ENCODE data around the gene RXFP2.

Gene RXFP2

DNA sequence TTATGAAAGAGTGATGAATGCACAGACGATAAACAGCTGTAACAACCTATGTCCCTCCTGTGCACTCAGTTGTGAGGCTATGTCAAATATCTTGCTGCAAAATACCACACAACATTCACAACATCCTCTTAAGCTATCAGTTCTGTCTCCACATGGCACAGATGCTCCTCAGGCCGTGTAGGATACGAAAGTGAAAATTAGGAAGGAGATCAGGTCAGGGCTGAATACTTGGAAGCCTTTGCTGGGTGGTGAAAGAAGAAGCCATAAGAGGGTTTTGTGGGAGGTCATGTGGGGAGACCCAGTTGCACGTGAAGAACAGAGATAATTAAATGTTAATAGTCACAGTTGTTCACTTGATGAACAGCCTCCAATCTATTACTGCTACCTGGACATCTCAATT lies 58.9 kb downstream of the RXFP2 start:
- H3K36me3 Mint-ChIP-seq (ENCODE audit: low read depth) = no peaks in the 10 kb centered on the region
- TF ChIP-seq, protein P1, sequence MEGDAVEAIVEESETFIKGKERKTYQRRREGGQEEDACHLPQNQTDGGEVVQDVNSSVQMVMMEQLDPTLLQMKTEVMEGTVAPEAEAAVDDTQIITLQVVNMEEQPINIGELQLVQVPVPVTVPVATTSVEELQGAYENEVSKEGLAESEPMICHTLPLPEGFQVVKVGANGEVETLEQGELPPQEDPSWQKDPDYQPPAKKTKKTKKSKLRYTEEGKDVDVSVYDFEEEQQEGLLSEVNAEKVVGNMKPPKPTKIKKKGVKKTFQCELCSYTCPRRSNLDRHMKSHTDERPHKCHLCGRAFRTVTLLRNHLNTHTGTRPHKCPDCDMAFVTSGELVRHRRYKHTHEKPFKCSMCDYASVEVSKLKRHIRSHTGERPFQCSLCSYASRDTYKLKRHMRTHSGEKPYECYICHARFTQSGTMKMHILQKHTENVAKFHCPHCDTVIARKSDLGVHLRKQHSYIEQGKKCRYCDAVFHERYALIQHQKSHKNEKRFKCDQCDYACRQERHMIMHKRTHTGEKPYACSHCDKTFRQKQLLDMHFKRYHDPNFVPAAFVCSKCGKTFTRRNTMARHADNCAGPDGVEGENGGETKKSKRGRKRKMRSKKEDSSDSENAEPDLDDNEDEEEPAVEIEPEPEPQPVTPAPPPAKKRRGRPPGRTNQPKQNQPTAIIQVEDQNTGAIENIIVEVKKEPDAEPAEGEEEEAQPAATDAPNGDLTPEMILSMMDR (IDR thresholded peaks at IDR 0.05; ENCODE audit: unreplicated experiment in 3 of 3) = no peak
- no peaks in the 10 kb centered on the region for H3K27me3 Mint-ChIP-seq (ENCODE audit: low read depth)
- H3K4me1 Mint-ChIP-seq = no peaks in the 10 kb centered on the region
- no peak overlapping the region for H3K4me3 Mint-ChIP-seq
- no peaks in the 10 kb centered on the region for H3K9me3 Mint-ChIP-seq
- H3K27ac Mint-ChIP-seq = no peak overlapping the region

DNA sequence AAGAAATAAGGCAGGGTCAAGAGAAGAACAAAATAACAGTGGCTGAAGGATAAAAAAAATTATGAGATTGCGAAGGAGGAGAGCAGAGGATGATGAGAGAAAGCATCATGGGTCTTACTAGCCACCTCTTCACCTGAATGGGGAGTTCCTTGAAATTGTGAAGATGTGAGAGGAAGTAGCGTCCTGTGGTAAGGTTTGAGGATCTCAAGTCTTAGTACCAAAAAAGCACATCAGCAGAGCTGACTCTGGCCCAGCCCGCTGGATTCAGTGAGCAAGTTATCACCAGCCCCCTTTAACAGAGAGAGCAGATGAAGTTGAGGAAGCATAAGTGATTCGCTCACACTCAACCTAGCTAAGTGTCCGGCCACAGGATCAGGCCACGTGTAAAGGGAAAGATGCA lies 61.8 kb downstream of the RXFP2 start:
- Mint-ChIP-seq H3K4me3 (no peak overlapping the region), H3K9me3 (no peaks in the 10 kb centered on the region), H3K36me3 (ENCODE audit: low read depth) (no peaks in the 10 kb centered on the region), H3K4me1 (no peaks in the 10 kb centered on the region), H3K27me3 (ENCODE audit: low read depth) (no peaks in the 10 kb centered on the region), H3K27ac (no peak overlapping the region)
- TF ChIP-seq, protein P1 (IDR thresholded peaks at IDR 0.05; ENCODE audit: unreplicated experiment in 3 of 3) = no peak

DNA sequence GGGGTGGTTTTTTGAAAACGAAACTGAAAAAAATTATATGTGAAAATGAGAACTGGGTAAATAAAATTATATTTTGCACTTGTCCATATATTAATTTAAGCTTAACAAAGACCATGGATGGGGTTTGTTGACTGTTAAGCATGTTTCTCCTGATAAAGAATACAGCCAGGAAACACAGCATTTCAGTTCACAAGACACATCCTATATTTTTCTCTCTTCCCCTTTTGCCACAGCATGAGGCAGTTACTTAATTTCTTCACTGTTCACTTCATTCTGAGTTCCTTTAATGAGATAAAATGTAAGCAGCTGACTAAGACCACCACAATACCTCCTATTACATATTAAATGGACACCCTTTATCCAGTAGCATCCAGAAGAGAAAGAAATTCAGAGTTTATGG lies 64.0 kb downstream of the RXFP2 start:
- TF ChIP-seq, protein P1 (IDR thresholded peaks at IDR 0.05; ENCODE audit: unreplicated experiment in 3 of 3) = no peak
- H3K9me3 Mint-ChIP-seq = no peaks in the 10 kb centered on the region
- H3K36me3 Mint-ChIP-seq (ENCODE audit: low read depth) = no peaks in the 10 kb centered on the region
- no peaks in the 10 kb centered on the region for H3K27me3 Mint-ChIP-seq (ENCODE audit: low read depth)
- H3K27ac Mint-ChIP-seq = no peak overlapping the region
- H3K4me3 Mint-ChIP-seq = no peak overlapping the region
- H3K4me1 Mint-ChIP-seq = no peaks in the 10 kb centered on the region

DNA sequence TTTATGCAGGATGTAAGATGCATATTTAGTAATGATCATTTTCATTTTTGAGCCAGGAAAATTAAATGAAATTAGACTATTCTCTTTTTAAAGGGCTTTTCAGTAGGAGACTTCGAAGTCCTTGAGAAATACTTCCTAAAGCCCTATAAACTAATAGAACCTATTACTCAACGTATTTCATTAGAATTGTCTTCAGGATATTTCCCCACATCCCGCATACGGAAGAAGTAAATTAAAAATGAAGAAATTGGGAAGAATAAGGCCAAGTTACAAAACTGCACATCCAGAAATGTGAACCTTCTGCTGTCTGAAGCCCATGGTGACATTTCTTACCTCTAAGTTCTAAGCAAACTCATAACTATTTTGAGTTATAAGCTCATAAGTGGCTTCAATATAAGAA lies 66.5 kb downstream of the RXFP2 start:
- Mint-ChIP-seq H3K4me3 (no peak overlapping the region), H3K36me3 (ENCODE audit: low read depth) (no peaks in the 10 kb centered on the region), H3K27ac (no peak overlapping the region), H3K4me1 (no peaks in the 10 kb centered on the region), H3K27me3 (ENCODE audit: low read depth) (no peaks in the 10 kb centered on the region), H3K9me3 (peaks cover 8% of the 10 kb centered on the region)
- TF ChIP-seq, protein P1 (IDR thresholded peaks at IDR 0.05; ENCODE audit: unreplicated experiment in 3 of 3) = no peak

DNA sequence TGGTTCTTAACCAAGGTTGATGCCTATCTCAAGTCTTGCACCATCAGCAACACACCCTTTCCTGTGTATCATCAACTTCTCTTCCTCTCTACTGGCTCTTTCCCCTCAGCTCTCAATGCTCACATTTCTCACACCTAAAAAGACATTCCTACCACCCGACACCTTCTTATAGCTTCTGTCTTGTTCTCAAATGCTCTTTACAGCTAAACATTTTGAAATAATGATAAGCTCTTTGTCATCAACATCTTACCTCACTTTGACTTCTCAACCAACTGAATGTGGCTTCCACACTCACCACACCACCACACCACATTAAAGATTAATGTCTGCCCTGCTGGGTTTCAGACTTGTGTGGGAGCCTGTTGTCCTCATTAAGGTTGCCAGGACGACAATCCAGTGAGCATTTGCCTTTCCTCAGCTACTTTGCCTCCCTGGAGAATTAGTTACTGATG lies 67.8 kb downstream of the RXFP2 start:
- peaks cover 15% of the 10 kb centered on the region for H3K9me3 Mint-ChIP-seq
- no peaks in the 10 kb centered on the region for H3K36me3 Mint-ChIP-seq (ENCODE audit: low read depth)
- no peak overlapping the region for H3K4me3 Mint-ChIP-seq
- no peak overlapping the region for H3K27ac Mint-ChIP-seq
- TF ChIP-seq, protein P1 (IDR thresholded peaks at IDR 0.05; ENCODE audit: unreplicated experiment in 3 of 3) = no peak
- H3K4me1 Mint-ChIP-seq = no peaks in the 10 kb centered on the region
- H3K27me3 Mint-ChIP-seq (ENCODE audit: low read depth) = no peaks in the 10 kb centered on the region

DNA sequence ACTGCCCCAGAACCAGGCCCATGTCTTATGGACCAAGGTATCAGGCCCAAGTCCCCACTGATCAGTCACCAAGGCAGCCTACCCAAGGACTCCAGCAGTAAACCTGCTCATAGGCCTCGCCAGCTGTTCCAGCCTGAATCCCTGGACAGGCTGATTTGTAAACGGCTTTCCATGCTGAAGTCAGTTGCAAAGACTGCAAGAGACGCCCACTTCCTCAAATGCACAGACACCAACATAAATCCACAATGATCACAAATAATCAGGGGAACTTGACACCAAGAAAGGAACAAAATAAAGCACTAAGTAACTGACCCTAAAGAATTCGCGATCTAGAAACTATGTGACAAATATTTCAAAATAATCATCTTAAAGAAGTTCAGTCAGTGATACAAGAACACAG lies 75.2 kb downstream of the RXFP2 start:
- H3K36me3 Mint-ChIP-seq (ENCODE audit: low read depth) = no peaks in the 10 kb centered on the region
- no peaks in the 10 kb centered on the region for H3K4me1 Mint-ChIP-seq
- no peak overlapping the region for H3K27ac Mint-ChIP-seq
- TF ChIP-seq, protein P1 (IDR thresholded peaks at IDR 0.05; ENCODE audit: unreplicated experiment in 3 of 3) = no peak
- no peaks in the 10 kb centered on the region for H3K27me3 Mint-ChIP-seq (ENCODE audit: low read depth)
- H3K4me3 Mint-ChIP-seq = no peak overlapping the region
- peaks cover 45% of the 10 kb centered on the region for H3K9me3 Mint-ChIP-seq
